K562 (cell line): ENCODE data around the gene DPH7. TPM values are rescaled to one million over a fixed set of nuclear protein-coding genes. Genes with fewer than 3 reads are reported as not detected.

Experiments used
- KAT7 ChIP-seq: sonication (generic); formaldehyde crosslinking; IDR thresholded peaks from 2 replicates; pipeline ENCODE4 v1.8.0; 2022; ENCODE audit warnings: missing genetic modification reagents, mild to moderate bottlenecking, borderline replicate concordance
- LCOR ChIP-seq: sonication (generic); formaldehyde crosslinking; IDR thresholded peaks from 2 replicates; pipeline ENCODE4 v1.8.0; 2022; ENCODE audit warnings: mild to moderate bottlenecking, missing genetic modification reagents
- PPARD ChIP-seq: fragments of 250-450 bp; sonication (Bioruptor Pico); IDR thresholded peaks from 2 replicates; pipeline ENCODE4 v1.8.0; 2022; ENCODE audit warnings: inconsistent platforms, mild to moderate bottlenecking, moderate library complexity
- ZNF785 ChIP-seq: fragments of 250-450 bp; sonication (Bioruptor Pico); IDR thresholded peaks from 2 replicates; pipeline ENCODE4 v1.4.0; 2020; ENCODE audit warnings: mild to moderate bottlenecking
- polyA plus RNA-seq, 8 experiments: library from polyadenylated mRNA; depleted of rRNA in 4 of 8; stranded (reverse) in 5 of 8; unstranded in 3 of 8; fragments of >200 nt; fragmentation: Nextera tagmentation in 2 of 8; fragmentation: Illumina TruSeq in 1 of 8; extraction: Ambion mirVana in 2 of 8; extraction: Trizol in 1 of 8; gene quantifications; 2 replicates each; pipeline versions ENCODE4 v1.2.1 to v1.2.3, GENCODE V29; 2011 to 2014; ENCODE audit warnings: inconsistent platforms in 1 of 8, missing spikeins in 1 of 8
- total RNA-seq, 7 experiments: library from RNA; depleted of rRNA in 6 of 7; stranded (reverse); fragments of >200 nt in 6 of 7; fragmentation: Illumina TruSeq in 2 of 7; extraction: Trizol in 2 of 7; gene quantifications; 2 replicates each; pipeline versions ENCODE4 v1.2.1 to v1.2.3, GENCODE V29; 2011 to 2021; ENCODE audit warnings: low replicate concordance in 1 of 7
- TF ChIP-seq, protein P1 (sequence below): sonication (generic); formaldehyde crosslinking; IDR thresholded peaks from 2 replicates; pipeline ENCODE4 v1.8.1; 2023; ENCODE audit warnings: mild to moderate bottlenecking, missing genetic modification reagents
- TF ChIP-seq, protein P2 (sequence below): fragments of 450-650 bp; IDR thresholded peaks from 2 replicates; pipeline ENCODE4 v1.6.1; 2016; ENCODE audit warnings: low read depth
- TF ChIP-seq, protein P3 (sequence below): fragments of 250-450 bp; sonication (Bioruptor Pico); IDR thresholded peaks from 2 replicates; pipeline ENCODE4 v1.4.0; 2020; ENCODE audit warnings: borderline replicate concordance
- TF ChIP-seq, protein P4 (sequence below): fragments of 450-650 bp; formaldehyde crosslinking; IDR thresholded peaks from 2 replicates; pipeline ENCODE4 v1.4.0; 2020; ENCODE audit warnings: mild to moderate bottlenecking, moderate library complexity

Gene DPH7
- total and polyA plus RNA-seq, 9 of the 15 experiments (the other 6 are each of a cell fraction or from before 2014, with no cell fraction given), result 13.9 to 68.6 (median 41.3) TPM

DNA sequence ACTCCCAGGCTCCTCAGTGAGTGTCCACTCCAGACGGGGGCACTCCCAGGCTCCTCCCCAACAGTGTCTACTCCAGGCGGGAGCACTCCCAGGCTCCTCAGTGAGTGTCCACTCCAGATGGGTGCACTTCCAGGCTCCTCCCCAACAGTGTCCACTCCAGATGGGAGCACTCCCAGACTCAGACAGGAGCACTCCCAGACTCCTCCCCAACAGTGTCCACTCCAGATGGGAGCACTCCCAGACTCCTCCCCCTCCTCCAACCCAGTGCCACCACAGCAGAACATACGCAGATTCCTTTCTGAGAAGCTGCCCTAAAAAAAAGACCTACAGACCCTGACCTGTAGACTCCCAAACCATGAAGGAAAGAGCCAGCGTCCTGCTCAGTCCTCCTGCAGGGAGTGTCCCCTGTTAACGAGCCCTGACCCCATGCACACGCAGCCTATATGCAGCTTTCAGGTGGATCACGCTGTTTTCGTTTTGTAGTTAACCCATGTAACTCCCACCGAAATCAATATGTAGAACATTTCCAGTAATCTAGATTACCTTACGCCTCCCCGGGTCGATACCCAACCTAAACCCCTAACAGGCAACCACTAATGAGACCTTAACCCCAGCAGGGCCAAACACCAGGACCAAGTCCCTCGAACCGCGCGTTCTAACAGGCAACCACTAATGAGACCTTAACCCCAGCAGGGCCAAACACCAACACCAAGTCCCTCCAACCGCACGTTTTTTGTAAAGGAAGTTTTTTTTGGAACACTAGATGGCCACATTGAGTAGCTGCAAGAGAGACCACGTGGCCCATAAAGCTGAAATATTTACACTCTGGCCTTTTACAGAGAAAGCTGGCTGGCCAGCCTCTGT lies 44.2 kb downstream of the DPH7 start (continued):
- TF ChIP-seq, protein P1, sequence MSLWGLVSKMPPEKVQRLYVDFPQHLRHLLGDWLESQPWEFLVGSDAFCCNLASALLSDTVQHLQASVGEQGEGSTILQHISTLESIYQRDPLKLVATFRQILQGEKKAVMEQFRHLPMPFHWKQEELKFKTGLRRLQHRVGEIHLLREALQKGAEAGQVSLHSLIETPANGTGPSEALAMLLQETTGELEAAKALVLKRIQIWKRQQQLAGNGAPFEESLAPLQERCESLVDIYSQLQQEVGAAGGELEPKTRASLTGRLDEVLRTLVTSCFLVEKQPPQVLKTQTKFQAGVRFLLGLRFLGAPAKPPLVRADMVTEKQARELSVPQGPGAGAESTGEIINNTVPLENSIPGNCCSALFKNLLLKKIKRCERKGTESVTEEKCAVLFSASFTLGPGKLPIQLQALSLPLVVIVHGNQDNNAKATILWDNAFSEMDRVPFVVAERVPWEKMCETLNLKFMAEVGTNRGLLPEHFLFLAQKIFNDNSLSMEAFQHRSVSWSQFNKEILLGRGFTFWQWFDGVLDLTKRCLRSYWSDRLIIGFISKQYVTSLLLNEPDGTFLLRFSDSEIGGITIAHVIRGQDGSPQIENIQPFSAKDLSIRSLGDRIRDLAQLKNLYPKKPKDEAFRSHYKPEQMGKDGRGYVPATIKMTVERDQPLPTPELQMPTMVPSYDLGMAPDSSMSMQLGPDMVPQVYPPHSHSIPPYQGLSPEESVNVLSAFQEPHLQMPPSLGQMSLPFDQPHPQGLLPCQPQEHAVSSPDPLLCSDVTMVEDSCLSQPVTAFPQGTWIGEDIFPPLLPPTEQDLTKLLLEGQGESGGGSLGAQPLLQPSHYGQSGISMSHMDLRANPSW (CRISPR knock-in tag), result no peak
- no peak for TF ChIP-seq KAT7 (CRISPR knock-in tag)
- TF ChIP-seq, protein P2, sequence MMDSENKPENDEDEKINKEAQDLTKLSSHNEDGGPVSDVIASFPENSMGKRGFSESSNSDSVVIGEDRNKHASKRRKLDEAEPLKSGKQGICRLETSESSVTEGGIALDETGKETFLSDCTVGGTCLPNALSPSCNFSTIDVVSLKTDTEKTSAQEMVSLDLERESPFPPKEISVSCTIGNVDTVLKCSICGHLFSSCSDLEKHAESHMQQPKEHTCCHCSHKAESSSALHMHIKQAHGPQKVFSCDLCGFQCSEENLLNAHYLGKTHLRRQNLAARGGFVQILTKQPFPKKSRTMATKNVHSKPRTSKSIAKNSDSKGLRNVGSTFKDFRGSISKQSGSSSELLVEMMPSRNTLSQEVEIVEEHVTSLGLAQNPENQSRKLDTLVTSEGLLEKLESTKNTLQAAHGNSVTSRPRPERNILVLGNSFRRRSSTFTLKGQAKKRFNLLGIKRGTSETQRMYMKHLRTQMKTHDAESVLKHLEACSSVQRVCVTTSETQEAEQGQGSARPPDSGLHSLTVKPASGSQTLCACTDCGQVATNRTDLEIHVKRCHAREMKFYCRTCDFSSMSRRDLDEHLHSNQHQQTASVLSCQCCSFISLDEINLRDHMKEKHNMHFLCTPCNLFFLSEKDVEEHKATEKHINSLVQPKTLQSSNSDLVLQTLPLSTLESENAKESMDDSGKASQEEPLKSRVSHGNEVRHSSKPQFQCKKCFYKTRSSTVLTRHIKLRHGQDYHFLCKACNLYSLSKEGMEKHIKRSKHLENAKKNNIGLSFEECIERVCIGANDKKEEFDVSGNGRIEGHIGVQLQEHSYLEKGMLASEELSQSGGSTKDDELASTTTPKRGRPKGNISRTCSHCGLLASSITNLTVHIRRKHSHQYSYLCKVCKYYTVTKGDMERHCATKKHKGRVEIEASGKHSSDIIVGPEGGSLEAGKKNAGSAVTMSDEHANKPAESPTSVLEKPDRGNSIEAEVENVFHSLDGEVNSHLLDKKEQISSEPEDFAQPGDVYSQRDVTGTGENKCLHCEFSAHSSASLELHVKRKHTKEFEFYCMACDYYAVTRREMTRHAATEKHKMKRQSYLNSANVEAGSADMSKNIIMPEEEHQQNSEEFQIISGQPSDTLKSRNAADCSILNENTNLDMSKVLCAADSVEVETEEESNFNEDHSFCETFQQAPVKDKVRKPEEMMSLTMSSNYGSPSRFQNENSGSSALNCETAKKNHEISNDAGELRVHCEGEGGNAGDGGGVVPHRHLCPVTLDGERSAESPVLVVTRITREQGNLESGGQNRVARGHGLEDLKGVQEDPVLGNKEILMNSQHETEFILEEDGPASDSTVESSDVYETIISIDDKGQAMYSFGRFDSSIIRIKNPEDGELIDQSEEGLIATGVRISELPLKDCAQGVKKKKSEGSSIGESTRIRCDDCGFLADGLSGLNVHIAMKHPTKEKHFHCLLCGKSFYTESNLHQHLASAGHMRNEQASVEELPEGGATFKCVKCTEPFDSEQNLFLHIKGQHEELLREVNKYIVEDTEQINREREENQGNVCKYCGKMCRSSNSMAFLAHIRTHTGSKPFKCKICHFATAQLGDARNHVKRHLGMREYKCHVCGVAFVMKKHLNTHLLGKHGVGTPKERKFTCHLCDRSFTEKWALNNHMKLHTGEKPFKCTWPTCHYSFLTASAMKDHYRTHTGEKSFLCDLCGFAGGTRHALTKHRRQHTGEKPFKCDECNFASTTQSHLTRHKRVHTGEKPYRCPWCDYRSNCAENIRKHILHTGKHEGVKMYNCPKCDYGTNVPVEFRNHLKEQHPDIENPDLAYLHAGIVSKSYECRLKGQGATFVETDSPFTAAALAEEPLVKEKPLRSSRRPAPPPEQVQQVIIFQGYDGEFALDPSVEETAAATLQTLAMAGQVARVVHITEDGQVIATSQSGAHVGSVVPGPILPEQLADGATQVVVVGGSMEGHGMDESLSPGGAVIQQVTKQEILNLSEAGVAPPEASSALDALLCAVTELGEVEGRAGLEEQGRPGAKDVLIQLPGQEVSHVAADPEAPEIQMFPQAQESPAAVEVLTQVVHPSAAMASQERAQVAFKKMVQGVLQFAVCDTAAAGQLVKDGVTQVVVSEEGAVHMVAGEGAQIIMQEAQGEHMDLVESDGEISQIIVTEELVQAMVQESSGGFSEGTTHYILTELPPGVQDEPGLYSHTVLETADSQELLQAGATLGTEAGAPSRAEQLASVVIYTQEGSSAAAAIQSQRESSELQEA, result no peak
- TF ChIP-seq, protein P3, sequence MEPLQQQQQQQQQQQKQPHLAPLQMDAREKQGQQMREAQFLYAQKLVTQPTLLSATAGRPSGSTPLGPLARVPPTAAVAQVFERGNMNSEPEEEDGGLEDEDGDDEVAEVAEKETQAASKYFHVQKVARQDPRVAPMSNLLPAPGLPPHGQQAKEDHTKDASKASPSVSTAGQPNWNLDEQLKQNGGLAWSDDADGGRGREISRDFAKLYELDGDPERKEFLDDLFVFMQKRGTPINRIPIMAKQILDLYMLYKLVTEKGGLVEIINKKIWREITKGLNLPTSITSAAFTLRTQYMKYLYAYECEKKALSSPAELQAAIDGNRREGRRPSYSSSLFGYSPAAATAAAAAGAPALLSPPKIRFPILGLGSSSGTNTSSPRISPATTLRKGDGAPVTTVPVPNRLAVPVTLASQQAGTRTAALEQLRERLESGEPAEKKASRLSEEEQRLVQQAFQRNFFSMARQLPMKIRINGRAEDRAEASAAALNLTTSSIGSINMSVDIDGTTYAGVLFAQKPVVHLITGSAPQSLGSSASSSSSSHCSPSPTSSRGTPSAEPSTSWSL, result no peak
- TF ChIP-seq LCOR (CRISPR knock-in tag), result no peak
- TF ChIP-seq ZNF785 (CRISPR knock-in tag), result no peak
- no peak for TF ChIP-seq PPARD
- TF ChIP-seq, protein P4, sequence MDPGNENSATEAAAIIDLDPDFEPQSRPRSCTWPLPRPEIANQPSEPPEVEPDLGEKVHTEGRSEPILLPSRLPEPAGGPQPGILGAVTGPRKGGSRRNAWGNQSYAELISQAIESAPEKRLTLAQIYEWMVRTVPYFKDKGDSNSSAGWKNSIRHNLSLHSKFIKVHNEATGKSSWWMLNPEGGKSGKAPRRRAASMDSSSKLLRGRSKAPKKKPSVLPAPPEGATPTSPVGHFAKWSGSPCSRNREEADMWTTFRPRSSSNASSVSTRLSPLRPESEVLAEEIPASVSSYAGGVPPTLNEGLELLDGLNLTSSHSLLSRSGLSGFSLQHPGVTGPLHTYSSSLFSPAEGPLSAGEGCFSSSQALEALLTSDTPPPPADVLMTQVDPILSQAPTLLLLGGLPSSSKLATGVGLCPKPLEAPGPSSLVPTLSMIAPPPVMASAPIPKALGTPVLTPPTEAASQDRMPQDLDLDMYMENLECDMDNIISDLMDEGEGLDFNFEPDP (CRISPR knock-in tag), result no peak
